Peyer's patch (tissue), 4 donors: ENCODE measurements around the gene DND1.

Experiments used
- CTCF ChIP-seq, 6 experiments: fragments of 450-650 bp in 4 of 6; fragments of 200-600 bp in 2 of 6; sonication (generic) in 1 of 6; IDR thresholded peaks; one replicate each; pipeline ENCODE4 v1.5.1; 2017 to 2019; ENCODE audit warnings: antibody characterized with exemption in 6 of 6, mild to moderate bottlenecking in 3 of 6, moderate library complexity in 1 of 6
- POLR2A ChIP-seq, 2 donors: fragments of 450-650 bp; IDR thresholded peaks; one replicate each; pipeline ENCODE4 v1.5.1; 2017; ENCODE audit warnings: antibody characterized with exemption in 2 of 2, mild to moderate bottlenecking in 2 of 2, moderate library complexity in 2 of 2

- TF ChIP-seq CTCF (IDR thresholded peaks at IDR 0.05) (no peak), POLR2A (IDR thresholded peaks at IDR 0.05) (no peak)
Measured at GRCh38 chr5:140671472-140672125, 1.8 kb downstream of the DND1 start.
